HG02981 (cell line): Measurements from ENCODE around the gene PRCC.
"Not testable (repeated sequence)": the region's sequence is repeated elsewhere in the genome, so short reads cannot be mapped to it uniquely, and the experiment has no call there.

ENCODE experiments used
- ATAC-seq: cut with Tn5 transposase; IDR thresholded peaks from one replicate; pipeline ENCODE4 v1.9.1; 2021; ENCODE audit warnings: mild to moderate bottlenecking, moderate library complexity; ENCODE audit not compliant: unreplicated experiment

Gene PRCC

DNA sequence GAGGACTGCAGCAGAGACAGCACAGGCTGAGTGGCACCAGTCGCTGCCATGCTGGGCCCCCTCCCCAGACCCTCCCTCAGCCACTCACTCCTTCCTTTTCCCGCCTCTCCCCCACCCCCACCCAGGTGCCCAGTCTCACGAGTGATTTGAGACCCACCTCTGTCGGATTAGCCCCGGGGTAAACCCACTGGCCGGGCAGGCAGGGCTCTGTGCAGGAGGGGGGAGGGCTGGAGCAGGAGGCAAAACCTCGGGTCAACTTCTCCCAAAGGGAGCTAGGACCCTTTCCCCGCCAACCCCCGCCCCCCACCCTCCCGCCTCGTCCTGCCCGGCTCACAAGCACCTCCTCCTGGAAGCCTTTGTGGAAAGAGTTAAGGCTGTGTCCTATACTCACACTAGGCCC lies 23.0 kb upstream of the PRCC start:
- ATAC-seq, result no peak

DNA sequence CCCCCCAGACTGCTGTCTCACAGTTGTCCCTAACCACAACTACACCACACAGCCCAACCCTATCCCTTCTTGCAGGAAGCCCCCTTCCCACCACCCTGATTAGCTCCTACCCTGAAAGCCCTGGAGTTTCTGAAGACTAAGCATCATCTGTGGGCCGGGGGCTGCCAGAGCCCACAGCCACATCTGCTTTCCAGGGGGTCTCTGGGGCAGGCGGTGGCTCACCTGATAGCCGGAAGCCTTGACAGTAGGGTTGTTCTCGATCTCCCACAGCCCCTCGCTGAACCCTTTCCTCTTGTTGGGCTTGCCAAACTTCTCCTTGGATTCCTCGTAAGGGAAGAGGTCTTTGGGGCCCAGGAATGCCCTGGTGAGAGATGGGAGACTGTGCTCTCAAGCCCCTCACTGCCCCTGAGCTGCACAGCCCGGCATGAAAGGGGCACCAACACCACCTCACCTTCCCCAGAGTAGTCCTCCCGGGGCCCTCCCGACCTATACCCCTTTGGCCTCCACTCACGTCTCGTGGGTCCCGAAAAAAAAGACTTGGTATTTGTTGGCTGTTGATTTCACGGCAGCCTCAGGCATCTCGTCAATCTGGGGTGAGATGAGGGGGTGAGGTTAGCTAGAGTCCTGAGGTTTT lies 22.4 kb upstream of the PRCC start:
- no peak for ATAC-seq

DNA sequence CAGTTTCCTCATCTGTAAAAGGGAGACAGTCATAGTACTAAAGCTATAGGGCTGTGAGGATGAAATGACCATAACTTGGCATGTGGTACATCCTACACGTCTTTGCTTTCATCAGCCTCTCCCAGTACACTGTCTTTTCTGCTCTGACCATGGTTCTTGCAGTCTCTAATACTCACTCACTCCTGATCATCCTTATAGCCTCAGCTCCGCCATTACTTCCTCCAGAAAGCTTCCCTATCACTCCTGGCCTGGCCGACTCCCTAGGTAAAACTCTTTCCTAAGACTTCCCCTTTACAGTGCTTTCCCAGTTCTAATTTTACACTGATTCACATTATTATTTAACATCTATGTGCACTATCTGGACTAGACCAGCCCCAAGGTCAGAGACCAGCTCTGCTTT lies 21.5 kb upstream of the PRCC start:
- no peak for ATAC-seq

DNA sequence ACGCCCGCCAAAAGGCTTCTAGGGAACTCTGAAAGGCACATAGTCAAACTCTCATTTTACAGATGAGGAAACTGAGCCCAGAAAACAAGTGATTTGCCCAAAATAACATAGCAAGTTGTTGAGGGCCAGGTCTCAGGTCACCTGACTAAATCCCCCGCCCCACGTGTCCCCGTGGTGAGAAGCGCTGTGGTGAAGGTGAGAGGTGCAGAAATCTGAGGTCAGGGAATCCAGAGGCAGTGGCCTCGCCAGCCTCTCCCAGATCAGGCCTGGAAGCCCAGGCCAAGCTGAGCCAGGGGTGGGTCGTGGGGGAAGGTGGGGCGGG lies 21.0 kb upstream of the PRCC start:
- ATAC-seq, result no peak

DNA sequence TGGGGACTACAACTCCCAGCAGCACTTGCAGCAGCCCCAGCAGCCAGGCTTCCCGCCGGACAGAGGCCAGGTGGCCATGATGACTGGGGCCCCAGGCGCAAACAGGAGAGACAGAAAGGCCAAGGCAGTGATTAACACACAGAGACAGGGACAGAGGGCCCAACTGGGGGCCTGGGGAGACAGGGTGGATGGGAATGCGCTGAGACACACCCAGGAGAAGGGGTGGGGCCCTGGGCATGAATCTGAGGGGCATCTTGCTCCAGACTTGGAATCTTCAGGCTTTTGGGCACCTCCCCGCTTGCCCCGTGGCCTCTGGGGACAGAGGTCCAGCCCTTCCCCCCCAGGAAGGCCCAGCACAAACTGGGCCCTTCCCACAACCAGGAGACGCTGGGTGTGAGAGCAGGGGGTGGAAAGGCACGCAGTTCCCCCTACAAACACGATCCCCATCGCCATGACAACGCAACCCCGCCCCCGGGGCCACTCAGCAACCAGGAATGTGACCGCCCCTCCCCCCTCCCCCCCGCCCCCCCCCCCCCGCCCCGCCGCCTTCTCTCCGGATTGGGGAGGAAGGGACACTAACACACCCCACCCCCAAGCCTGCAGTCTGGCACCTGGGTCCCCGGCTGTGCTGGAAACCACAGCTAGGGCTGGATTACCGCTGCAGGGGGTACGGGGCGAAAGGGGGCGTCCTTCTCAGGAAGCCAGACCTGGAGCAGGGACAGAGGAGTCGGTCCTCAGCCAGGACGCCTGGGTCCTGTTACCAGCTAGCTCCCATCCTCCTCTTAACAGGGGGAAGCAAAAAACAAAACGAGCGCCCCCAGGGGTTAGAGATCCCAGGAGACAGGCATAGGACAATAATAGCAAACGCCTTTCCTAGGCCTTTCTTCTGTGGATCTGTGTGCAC lies 20.4 kb upstream of the PRCC start:
- no peak for ATAC-seq

DNA sequence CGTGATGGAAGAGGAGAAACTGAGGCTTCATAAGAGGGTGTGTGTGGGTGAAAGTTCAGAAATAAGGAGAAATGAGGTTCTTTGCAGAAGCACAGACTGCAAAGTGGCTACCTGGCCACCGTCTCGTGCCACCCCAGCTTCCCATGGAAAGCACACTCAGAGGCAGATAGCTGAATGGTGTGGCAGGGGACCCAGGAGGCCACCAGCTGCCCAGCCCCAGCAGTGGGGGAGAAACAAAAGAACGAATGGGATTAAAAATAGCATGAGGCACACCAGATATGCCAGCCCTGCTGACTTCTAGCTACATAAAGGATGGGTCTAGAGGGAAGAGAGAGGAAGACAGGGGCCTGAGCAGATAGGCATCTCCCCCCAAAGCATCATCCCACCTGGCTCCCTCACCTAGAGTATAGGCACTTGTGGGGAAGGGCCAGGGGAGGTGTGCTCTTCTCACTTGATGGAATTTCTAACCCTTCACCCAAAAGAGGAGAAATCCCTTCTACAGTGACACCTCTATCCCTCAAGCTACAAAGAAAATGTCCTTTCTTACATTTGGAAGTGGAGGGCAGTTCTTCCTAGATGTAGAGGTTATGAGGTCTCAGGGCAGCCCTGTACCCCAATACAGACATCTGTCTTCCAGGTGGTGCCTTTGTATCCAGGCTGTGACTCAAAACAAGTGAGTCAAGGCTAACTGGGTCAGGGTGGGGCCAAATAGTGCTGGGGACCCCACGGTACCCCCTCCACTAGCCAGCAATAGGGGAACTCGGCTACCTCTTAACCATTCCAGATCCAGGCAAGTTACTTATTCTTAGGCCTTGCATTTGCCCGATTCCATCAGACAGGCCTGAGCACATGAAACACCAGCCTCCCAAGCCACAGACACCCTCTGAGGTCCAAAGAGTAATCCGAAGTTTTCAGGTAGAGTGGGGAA lies 19.3 kb upstream of the PRCC start:
- ATAC-seq, result no peak

DNA sequence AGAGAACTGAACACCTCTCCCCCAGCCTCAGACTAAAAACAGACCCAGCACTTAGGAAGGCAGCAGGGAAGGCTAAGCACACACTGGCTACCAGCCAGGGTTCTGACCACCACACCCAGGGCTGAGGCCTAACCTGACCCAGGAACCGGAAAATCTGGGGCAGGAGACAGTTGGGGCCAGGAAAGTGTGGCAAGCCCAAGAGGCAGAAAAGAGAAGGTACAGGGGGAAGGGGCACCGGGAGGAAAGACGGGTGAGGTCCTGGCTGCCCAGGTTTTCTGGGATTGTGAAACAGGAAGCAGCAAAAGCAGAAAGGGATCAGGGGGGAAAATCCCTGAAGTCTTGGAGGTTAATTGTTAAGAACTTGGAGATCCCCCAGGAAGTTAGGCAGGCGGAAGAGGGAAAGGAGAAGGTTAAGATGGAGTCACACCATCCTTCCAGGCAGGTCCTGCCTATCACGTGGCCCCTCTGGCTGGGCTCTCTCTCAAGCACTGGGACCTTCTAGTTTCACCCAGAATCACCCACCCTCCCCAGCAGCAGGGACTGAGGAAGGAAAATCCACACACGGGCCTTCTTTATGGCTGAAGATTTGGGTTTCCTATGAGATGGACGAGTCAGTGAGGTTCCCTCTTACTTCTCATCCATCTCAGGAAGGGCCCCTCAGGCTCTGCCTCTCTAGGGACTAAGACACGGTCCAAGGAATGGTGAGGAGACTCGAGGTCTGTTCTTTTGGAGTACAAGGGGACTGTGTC lies 18.5 kb upstream of the PRCC start:
- ATAC-seq, result no peak

DNA sequence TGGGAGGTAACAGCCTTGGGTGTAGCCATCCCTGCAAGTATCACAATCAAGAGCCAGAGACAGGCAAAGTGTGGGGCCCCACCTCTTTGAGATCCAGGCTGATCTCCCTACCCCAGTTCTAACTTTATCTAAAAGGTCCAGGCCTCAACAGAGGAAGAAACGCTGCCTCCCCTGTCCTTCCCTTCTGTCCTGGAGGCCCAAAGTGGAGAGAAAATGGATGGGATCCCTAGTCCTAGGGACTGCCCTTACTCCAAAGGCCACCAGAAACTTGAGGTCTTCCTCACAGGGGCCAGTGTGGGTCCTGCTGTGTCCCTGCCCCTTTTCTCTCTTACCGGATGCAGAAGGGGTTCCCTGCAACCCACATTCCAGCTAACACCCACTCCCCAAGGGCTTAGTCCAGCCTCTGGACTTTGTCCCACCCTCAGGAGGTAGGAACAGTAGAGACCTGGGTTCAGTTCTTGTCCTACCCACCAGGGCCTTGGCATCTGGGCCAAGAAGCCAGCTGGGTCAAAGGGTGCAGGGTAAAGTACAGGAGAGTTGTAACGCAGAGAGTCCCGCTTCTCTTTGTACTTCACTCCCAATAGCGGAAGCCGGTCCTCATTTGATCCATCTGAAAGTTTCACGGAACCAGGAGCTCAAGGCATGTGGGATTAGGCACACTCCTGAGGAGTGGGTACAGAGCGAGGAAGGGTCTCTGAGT lies 17.8 kb upstream of the PRCC start:
- ATAC-seq, result no peak

DNA sequence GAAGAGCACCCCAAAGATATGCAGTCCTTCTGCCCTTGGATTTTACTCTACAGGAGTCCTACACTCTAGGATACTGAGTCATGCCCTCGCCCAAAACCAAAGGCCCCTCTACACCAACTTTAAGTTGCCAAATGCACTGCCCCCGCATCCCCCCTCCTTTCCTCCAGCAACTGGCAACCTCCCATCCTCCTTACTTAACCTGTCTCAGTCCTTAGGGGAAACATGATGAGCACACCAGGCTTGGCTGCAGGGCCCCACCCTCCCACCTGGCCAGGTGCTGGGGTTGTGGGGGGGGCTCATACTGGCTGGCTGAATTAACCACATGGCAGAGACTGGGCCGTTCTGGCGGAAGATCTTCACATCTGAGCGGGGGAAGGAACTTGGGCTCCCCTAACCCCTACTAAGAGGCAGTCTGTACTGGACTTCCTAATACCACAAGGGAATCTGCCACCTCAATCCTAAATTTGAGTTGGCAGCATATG lies 17.1 kb upstream of the PRCC start:
- no peak for ATAC-seq

DNA sequence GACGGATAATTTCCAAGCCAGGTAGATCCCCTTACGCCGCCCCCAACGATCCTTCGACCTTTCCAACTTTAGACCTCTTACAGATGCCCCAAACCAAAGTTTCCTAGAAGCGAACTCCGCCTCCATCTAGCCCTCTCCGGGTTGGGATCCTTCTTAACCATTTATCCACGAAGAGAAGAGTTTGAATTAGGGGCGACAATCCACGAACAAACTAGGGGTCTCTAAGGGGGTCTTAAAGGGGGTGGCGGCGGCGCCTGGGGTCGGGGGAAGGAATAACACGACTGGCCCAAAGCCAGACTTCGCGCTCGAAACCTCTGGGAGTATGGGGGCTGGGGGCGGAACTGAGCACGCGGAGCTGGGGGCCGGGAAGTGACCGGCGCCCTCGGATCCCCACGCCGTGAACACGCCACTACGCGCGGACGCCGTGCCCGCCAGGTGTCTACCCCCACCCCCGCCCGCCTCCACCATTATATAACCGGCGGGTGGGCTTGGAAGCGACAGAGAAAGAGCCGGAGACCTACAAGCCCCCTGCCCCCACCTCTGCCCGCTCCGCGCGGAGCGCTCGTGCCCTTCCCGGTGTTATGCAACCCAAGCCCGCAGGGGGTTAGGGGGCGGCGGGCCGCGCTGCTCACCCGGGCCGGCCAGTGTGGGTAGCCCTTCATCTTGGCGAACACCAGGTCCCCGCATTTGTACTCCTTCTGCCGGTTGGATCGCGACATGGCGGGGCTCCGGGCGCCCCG lies 16.5 kb upstream of the PRCC start:
- ATAC-seq, result no peak

DNA sequence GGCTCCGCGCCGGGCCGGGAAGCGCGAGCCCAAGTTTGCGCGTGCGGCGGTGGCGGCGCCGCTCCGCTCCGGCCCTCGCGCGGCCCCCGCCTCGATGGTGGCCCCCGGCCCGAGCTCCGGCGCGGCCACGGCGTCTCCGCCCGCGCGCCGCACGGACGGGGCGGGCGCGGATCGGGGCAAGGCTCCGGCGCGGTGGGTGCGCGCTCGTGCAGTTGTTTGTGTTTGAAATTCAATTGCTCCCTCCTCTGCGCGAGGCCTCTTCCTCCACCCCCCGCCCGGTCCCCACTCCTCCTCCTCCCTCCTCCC lies 15.9 kb upstream of the PRCC start, which contains the start of gene HDGF:
TSS of gene HDGF (minus strand) at position 225 of the 306 bp plus-strand sequence. CDS start 246 bp downstream, outside the sequence.
- no peak for ATAC-seq

DNA sequence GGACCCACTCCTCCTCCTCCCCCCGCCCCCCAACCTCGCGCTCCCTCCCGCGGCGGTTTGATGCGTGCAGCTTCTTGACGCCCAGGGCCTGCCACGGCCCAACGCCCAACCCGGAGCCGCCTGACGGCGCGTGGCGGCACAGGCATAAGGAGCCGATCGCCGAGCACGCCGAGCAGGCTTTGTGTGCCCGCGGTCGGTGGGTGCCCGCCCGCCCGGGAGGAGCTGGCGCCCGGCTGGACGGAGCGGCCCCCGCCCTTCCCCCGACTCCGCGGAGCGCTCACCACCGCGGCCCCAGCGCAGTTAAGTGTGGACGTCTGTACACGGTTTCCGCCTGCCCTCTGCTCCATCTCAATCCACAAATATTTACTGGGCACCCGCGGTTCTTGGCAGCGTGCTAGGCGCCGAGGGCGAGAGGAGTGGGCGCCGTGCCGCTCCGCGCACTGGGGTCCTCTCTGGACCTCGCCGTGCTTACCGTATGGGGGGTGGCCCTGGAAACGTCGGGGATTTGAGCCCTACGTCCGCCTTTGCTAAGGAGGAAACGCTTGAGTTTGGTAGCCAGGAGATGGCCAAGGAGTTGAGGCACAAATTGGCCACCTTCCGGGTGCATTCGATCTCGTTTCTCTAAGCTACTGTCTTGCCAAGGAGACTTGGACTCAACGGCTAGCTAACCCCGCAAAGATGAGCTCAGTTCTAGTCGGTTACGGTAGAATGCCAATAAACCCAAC lies 15.4 kb upstream of the PRCC start:
- ATAC-seq, result no peak

DNA sequence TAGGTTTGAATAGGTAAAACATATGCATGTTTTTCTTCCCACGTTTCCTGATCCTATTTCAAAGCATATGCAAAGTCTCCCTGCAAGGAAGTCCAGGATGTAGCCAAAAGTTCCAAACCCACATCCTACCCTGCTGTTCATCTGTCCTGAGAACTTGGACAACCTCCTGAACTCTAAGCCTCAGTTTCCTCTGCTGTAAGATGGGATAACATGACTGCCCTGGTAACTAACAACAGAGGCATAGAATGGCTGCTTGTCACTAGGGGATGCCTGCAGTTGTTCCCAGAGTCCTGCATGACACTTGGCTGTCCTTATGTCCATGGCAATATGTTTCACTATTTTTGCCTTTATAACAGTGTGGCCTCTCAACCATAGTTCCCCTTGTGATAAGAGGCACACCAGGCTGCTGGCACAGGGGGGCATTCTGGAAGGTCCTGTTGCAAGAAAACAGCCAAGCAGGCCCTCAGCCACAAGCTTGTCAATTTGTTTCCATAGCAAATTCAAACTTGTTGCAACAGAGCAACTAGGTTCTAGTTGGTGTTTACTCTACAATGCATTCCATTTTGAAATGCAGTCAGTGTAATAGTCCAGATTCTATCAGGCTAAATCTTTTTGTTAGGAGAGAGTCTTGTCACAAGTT lies 14.4 kb upstream of the PRCC start:
- no peak for ATAC-seq

DNA sequence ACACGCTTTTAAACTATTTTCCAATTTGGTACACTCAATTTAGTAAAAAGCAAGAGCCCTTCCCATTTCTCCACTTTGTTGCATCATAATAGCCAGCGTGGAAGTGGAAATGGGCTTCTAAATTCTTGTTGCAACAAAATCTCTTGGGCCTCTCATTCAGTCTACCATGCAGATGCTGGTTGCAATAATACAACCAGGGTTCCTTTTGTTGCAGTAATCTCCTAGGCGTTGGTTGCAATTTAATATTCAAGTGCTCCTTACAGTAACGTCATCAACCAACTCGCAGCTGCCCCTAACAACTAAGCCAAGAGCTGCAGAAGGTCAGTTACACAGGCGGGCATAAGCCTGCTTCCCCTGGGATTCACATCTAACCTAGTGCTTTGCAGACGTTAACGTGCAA lies 13.1 kb upstream of the PRCC start:
- no peak for ATAC-seq

DNA sequence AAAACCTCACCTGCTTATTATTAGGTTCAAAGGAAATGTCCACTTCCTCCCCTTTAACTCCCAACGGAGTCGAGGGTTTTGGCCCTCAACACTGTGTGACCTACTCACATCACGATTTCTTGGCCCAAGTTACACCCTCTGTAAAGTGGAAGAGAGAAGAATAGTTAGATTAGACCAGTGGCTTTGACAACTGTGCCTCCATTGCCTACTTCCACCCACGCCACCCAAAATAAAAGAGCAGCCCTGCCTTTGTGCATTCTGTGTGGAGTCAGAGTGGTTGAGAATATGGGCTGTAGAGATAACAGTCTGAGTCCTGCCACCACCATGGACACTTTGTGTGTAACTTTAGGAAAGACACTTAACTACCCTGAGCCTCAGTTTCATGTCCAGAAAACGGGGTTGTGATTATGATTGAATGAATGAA lies 11.8 kb upstream of the PRCC start:
- no peak for ATAC-seq

DNA sequence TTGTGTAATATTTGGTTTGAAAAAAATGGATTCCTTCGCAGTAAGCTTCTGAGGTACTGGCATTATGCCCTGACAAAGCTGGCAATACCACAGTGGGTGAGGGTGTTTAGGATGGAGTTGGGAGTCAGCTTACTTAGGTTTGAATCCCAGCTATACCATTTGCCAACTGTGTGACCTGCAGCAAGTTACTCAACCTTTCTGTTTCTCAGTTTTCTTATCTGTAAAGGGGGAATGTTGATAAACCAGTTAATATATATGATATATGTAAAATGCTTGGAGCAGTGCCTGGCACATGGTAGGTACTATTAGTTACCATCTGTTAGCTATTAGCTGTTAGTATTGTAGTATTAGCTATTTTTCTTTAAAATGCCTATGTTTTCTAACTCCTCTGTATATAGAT lies 11.0 kb upstream of the PRCC start:
- no peak for ATAC-seq

DNA sequence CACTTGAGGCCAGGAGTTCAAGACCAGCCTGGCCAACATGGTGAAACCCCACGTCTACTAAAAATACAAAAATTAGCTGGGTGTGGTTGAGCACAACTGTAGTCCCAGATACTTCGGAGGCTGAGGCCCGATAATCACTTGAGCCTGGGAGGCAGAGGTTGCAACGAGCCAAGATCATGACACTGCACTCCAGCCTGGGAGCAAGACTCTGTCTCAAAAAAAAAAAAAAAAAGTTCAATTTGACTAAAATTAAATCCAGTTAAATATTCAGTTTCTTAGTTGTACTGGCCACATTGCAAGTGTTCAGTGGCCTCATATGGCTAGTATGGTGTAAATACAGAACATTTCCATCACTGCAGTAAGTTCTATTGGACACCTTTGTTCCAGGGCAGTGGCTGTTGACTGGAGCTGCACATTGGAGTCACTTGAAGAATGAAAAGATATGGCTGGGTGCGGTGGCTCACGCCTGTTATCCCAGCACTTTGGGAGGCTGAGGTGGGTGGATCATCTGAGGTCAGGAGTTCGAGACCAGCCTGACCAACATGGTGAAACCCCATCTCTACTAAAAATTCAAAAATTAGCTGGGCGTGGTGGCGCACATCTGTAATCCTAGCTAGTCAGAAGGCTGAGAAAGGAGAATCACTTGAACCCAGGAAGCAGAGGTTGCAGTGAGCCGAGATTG lies 9.6 kb upstream of the PRCC start:
- ATAC-seq, result not testable (repeated sequence)
